Measurements from ENCODE around the gene CARD6. TPM values are rescaled to one million over a fixed set of nuclear protein-coding genes. Genes with fewer than 3 reads are reported as not detected.

The CARD6 gene
- total and polyA plus RNA-seq, 9 of the 15 experiments (the other 6 are each of a cell fraction or from before 2014, with no cell fraction given), result 3.5 to 8.3 (median 5.9) TPM

GRCh38 chr5:40904205-40904993 lies 63.2 kb downstream of the CARD6 start:
- Histone ChIP-seq H3K79me2 (ENCODE audit: control insufficient read depth, insufficient read depth, low read length) (no peaks in the 10 kb centered on the region), H3K9me3 (replicated peaks; ENCODE audit: control insufficient read depth, insufficient read depth, low read depth, low read length) (no peaks in the 10 kb centered on the region), H3K27ac (ENCODE audit: extremely low read depth, low read depth, low read length) (no peak overlapping the region), H3K9ac (ENCODE audit: insufficient read depth in 1 of 2, low read depth in 2 of 2, low read length in 2 of 2) (no peak overlapping the region), H3K4me2 (ENCODE audit: insufficient read depth, low read length) (no peak overlapping the region), H3K27me3 (ENCODE audit: control insufficient read depth in 2 of 2, insufficient read depth in 2 of 2, low read length in 2 of 2) (no peaks in the 10 kb centered on the region), H2AFZ (ENCODE audit: low read depth, low read length) (no peak overlapping the region), H4K20me1 (replicated peaks; ENCODE audit: control insufficient read depth, insufficient read depth, low read length) (no peaks in the 10 kb centered on the region), H3K36me3 (ENCODE audit: control insufficient read depth, insufficient read depth, low read length) (no peaks in the 10 kb centered on the region), H3K4me1 (replicated peaks in 1 of 2; ENCODE audit: control insufficient read depth in 2 of 2, insufficient read depth in 2 of 2, low read length in 2 of 2) (no peaks in the 10 kb centered on the region), H3K9me1 (ENCODE audit: control insufficient read depth, insufficient read depth, low read length) (no peaks in the 10 kb centered on the region), H3K4me3 (no peak overlapping the region)
- intact Hi-C loops (cut with micrococcal nuclease) (loop anchor here (1.0 to 10.0 kb wide), 3 partner anchors 218 to 939 kb away; no protein-coding TSS in a partner anchor), in situ Hi-C loops (cut with MboI) (no loop called here)
- ATAC-seq, result peak; percentile 99
- peak; percentile 56 to 87 (median 66) for DNase-seq (ENCODE audit: extremely low read depth in 1 of 4, low spot score in 3 of 4)
- WGBS (ENCODE audit: insufficient coverage, low coverage, missing lambda C conversion rate), result 4% methylated on average over 7 of the region's 7 CpGs
- no TSS peak for BruUV-seq (replicated peaks)
- ChIA-PET POLR2A (interaction anchor here (1.2 to 1.3 kb wide), 2 partner anchors 9 to 92 kb away, joined by 3 read pairs; no protein-coding TSS in a partner anchor), CTCF (ENCODE audit: low intra/inter-chr PET ratio) (interaction anchor here (0.6 kb wide), 1 partner anchor 25 kb away, joined by 4 read pairs; no protein-coding TSS in a partner anchor)
- peak; percentile 77 for FAIRE-seq
- TF ChIP-seq GATA2 (CRISPR knock-in tag; IDR thresholded peaks at IDR 0.05) (peak; percentile 13; the same call in 1 of the 2 replicates), KLF16 (IDR thresholded peaks at IDR 0.05) (peak; percentile 73; the same call in 1 of the 2 replicates), BRCA1 (IDR thresholded peaks at IDR 0.05) (no peak), BRCA1 (CRISPR knock-in tag; IDR thresholded peaks at IDR 0.05) (no peak), DEAF1 (CRISPR knock-in tag; IDR thresholded peaks at IDR 0.05) (peak; percentile 84), JUND (IDR thresholded peaks at IDR 0.05; ENCODE audit: borderline replicate concordance, low read depth, low read length) (0 out of 2 replicates have a peak, but pooled peaks have one; percentile 21), JUND (tag; IDR thresholded peaks at IDR 0.05; ENCODE audit: borderline replicate concordance, low read depth, low read length) (no peak), MLX (CRISPR knock-in tag; conservative IDR thresholded peaks at IDR 0.05) (no peak), RAD21 (CRISPR knock-in tag; conservative IDR thresholded peaks at IDR 0.05 in 1 of 2, IDR thresholded peaks at IDR 0.05 in 1 of 2) (peak; percentile 87 to 98), CBFB (CRISPR knock-in tag; IDR thresholded peaks at IDR 0.05) (no peak), STAG1 (CRISPR knock-in tag; IDR thresholded peaks at IDR 0.05; ENCODE audit: borderline replicate concordance) (peak; percentile 49; the same call in 1 of the 2 replicates), ZNF212 (CRISPR knock-in tag; IDR thresholded peaks at IDR 0.05) (no peak)
- TF ChIP-seq, protein P1, sequence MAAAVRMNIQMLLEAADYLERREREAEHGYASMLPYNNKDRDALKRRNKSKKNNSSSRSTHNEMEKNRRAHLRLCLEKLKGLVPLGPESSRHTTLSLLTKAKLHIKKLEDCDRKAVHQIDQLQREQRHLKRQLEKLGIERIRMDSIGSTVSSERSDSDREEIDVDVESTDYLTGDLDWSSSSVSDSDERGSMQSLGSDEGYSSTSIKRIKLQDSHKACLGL (CRISPR knock-in tag; IDR thresholded peaks at IDR 0.05; ENCODE audit: borderline replicate concordance, poor library complexity, severe bottlenecking), result no peak
